HCT116 (cell line): Measurements from ENCODE around the gene HSF4. TPM values are rescaled to one million over a fixed set of nuclear protein-coding genes. Genes with fewer than 3 reads are reported as not detected.

Experiments used
- ATAC-seq: fragments of 200-7000 bp; cut with Tn5 transposase; 2 replicates; pipeline ENCODE4 v1.9.1; 2020; ENCODE audit warnings: mild to moderate bottlenecking, moderate library complexity
- BruUV-seq: library from RNA; stranded (reverse); fragments of 400-500 nt; replicated peaks from 2 replicates; lab custom pipeline; 2021; lab: Mats Ljungman, UMichigan
- CTCF ChIA-PET: fragments of 300-600 bp; sonication (Branson Sonifier 250); formaldehyde crosslinking; loops from one replicate; lab custom pipeline; 2021; ENCODE audit warnings: antibody characterized with exemption; lab: Charles Lee
- POLR2A ChIA-PET: fragments of 300-600, 350-600 bp; sonication (Branson Sonifier 250); formaldehyde crosslinking; loops from one replicate; lab custom pipeline; 2021; ENCODE audit warnings: antibody characterized with exemption; lab: Charles Lee
- RAD21 ChIA-PET, 2 experiments: fragments of 300-600 bp; sonication (Branson Sonifier 250); formaldehyde crosslinking; loops; one replicate each; lab custom pipeline; 2023; ENCODE audit warnings: low total read pairs in 2 of 2; ENCODE audit not compliant: uncharacterized antibody in 2 of 2, unreplicated experiment in 2 of 2, low non-redundant PET in 1 of 2; lab: Charles Lee
- DNase-seq: peaks from one replicate; pipeline ENCODE4 v3.0.0-alpha.2; 2010; ENCODE audit warnings: low read depth, low spot score
- H2AFZ ChIP-seq: fragments of 200-600 bp; shearing (Covaris generic), sonication (generic); 2 replicates; pipeline ENCODE4 v1.6.1; 2017; ENCODE audit warnings: low read depth, mixed run types, mixed read lengths, antibody characterized with exemption, low read length; ENCODE audit not compliant: poor library complexity, severe bottlenecking
- H3K27ac ChIP-seq: 2 replicates; pipeline ENCODE4 v1.5.1; 2012; ENCODE audit warnings: low read depth, low read length
- H3K27me3 ChIP-seq: fragments of 200-600 bp; sonication (generic); 2 replicates; pipeline ENCODE4 v1.6.1; 2016; ENCODE audit warnings: mixed run types, low read length, mixed read lengths; ENCODE audit not compliant: insufficient read depth
- H3K36me3 ChIP-seq, 2 experiments: fragments of 200-500 bp in 1 of 2; fragments of 200-600 bp in 1 of 2; sonication (Bioruptor generic) in 1 of 2; sonication (generic) in 1 of 2; 2 replicates each; pipeline versions ENCODE4 v1.5.1 to v1.6.1; 2014 to 2016; ENCODE audit warnings: low read length in 2 of 2, inconsistent platforms in 1 of 2, mixed read lengths in 1 of 2, mixed run types in 1 of 2; ENCODE audit not compliant: insufficient read depth in 2 of 2, control insufficient read depth in 1 of 2
- H3K4me1 ChIP-seq, 2 experiments: fragments of 200-600 bp in 1 of 2; sonication (generic) in 1 of 2; 2 replicates each; pipeline versions ENCODE4 v1.5.1 to v1.6.1; 2012 to 2017; ENCODE audit warnings: low read length in 2 of 2, inconsistent platforms in 1 of 2, mild to moderate bottlenecking in 1 of 2, mixed read lengths in 1 of 2, mixed run types in 1 of 2, moderate library complexity in 1 of 2; ENCODE audit not compliant: insufficient read depth in 2 of 2, control insufficient read depth in 1 of 2
- H3K4me2 ChIP-seq: fragments of 200-600 bp; sonication (generic); 2 replicates; pipeline ENCODE4 v1.6.1; 2017; ENCODE audit warnings: mixed run types, low read length, mixed read lengths
- H3K4me3 ChIP-seq, 2 experiments: fragments of 200-600 bp in 1 of 2; sonication (generic) in 1 of 2; replicated peaks in 1 of 2; 2 replicates each; pipeline ENCODE4 v1.5.1; 2011 to 2016; ENCODE audit warnings: low read length in 2 of 2, control low read depth in 1 of 2, low read depth in 1 of 2, mild to moderate bottlenecking in 1 of 2, mixed read lengths in 1 of 2, mixed run types in 1 of 2
- H3K79me2 ChIP-seq: fragments of 200-600 bp; sonication (generic); 2 replicates; pipeline ENCODE4 v1.6.1; 2017; ENCODE audit warnings: mild to moderate bottlenecking, mixed run types, low read length, moderate library complexity, mixed read lengths; ENCODE audit not compliant: insufficient read depth
- H3K9ac ChIP-seq: fragments of 200-600 bp; sonication (generic); 2 replicates; pipeline ENCODE4 v1.6.1; 2016; ENCODE audit warnings: low read length, mixed read lengths
- H3K9me2 ChIP-seq: fragments of 200-600 bp; sonication (generic), shearing (Covaris generic); 2 replicates; pipeline ENCODE4 v1.6.1; 2017; ENCODE audit warnings: mixed run types, mild to moderate bottlenecking, moderate library complexity; ENCODE audit not compliant: insufficient read depth
- H3K9me3 ChIP-seq, 2 experiments: fragments of 200-500 bp in 1 of 2; fragments of 200-600 bp in 1 of 2; sonication (Bioruptor generic) in 1 of 2; sonication (generic) in 1 of 2; 2 replicates each; pipeline ENCODE4 v1.6.1; 2014 to 2017; ENCODE audit warnings: low read length in 2 of 2, mixed read lengths in 2 of 2, inconsistent platforms in 1 of 2, low read depth in 1 of 2, mild to moderate bottlenecking in 1 of 2, mixed run types in 1 of 2, moderate library complexity in 1 of 2; ENCODE audit not compliant: control insufficient read depth in 1 of 2, insufficient read depth in 1 of 2
- H4K20me1 ChIP-seq: fragments of 200-600 bp; sonication (generic), shearing (Covaris generic); 2 replicates; pipeline ENCODE4 v1.6.1; 2017; ENCODE audit warnings: mixed run types, mild to moderate bottlenecking, moderate library complexity; ENCODE audit not compliant: insufficient read depth
- EGR1 ChIP-seq: IDR thresholded peaks from 2 replicates; pipeline ENCODE4 v1.6.1; 2012; ENCODE audit warnings: low read depth
- EZH2phosphoT487 ChIP-seq: fragments of 200-600 bp; IDR thresholded peaks from 2 replicates; pipeline ENCODE4 v1.6.1; 2018; ENCODE audit warnings: antibody characterized with exemption, borderline replicate concordance
- POLR2AphosphoS5 ChIP-seq: IDR thresholded peaks from 2 replicates; pipeline ENCODE4 v1.6.1; 2011; ENCODE audit warnings: mild to moderate bottlenecking, low read depth, low read length, moderate library complexity
- ZFX ChIP-seq: fragments of 450-650 bp; IDR thresholded peaks from 2 replicates; pipeline ENCODE4 v1.6.1; 2017
- intact Hi-C: fragments of 100-400 bp; cut with micrococcal nuclease; formaldehyde crosslinking; loops from 2 replicates; pipeline ENCODE4 v1.10.0; 2022
- total RNA-seq: library from RNA; stranded (reverse); gene quantifications from one replicate; pipeline ENCODE4 v1.2.1, GENCODE V29; 2021; ENCODE audit not compliant: unreplicated experiment
- TF ChIP-seq, protein P1 (sequence below): IDR thresholded peaks from 2 replicates; pipeline ENCODE4 v1.6.1; 2012; ENCODE audit warnings: low read depth

The HSF4 gene
- total RNA-seq, 1 experiment from 2014 or later = 46.6 TPM

DNA sequence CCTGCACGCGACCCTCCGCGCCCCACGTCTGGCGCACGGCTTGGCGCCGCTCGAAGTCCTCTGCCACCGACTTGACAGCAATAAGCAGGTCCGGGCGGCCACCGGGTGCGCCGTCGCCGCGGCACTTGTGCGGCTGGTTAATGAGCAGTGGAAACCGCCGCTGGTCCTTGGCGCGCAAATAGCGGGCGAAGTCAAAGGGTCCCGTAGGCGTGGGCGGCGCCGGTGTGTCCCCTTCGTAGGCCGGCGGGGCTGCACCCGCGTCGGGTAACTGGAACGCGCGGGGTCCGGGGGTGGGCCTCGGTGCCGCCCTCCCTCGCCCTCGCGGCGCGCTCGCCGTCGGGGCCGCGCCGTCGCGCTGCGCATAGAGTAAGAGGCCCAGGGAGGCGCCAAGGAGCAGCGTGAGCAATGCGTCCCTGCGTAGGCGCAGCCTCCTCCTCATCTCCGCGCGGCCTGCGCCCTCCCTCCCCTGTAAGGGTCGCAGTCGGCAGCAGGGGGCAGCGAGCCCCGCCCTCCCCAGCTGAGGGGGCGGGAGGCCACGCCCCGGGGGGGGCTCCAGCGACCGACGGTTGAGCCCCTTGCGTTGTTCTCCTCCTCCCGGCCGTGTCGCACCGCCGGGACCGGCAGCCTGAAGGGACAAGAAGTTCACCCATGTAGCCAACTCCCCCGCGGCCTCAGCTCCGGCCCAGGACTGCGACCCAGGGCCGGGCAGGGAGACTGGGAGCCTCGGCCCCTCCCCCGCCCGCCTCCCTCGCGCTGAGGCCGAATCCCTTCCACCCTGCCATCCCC is 14.3 kb upstream of the HSF4 start:
- Histone ChIP-seq H3K79me2 (no peaks in the 10 kb centered on the region), H3K9me3 (no peaks in the 10 kb centered on the region), H3K36me3 (peaks cover 16 to 24% of the 10 kb centered on the region in 2 experiments; a peak in 3 of 4 replicates), H3K27ac (peak overlapping the region; percentile 66), H2AFZ (no peak overlapping the region), H3K4me3 (peak overlapping the region; percentile 39 to 61), H3K4me1 (peaks cover 3 to 21% of the 10 kb centered on the region in 2 experiments; a peak in 3 of 4 replicates), H3K9ac (peak overlapping the region; percentile 67), H4K20me1 (no peaks in the 10 kb centered on the region), H3K27me3 (no peaks in the 10 kb centered on the region), H3K9me2 (no peaks in the 10 kb centered on the region), H3K4me2 (peak overlapping the region; percentile 83)
- RAD21 ChIA-PET = interaction anchor here (0.6 to 1.1 kb wide), 3 partner anchors 21 to 132 kb away, joined by 3 to 4 read pairs (median 3); no protein-coding TSS in a partner anchor
- DNase-seq = no peak
- peak; percentile 63 for ATAC-seq
- CTCF ChIA-PET = interaction anchor here (0.5 to 5.8 kb wide), 5 partner anchors 10 to 189 kb away, joined by 3 to 79 read pairs (median 3); partner anchors contain the start of genes CES3, FBXL8 and TRADD
- BruUV-seq = no TSS peak
- intact Hi-C loops = no loop called here
- POLR2A ChIA-PET = interaction anchor here (0.7 to 0.8 kb wide), 2 partner anchors 9 to 251 kb away, joined by 3 to 4 read pairs; no protein-coding TSS in a partner anchor
- TF ChIP-seq ZFX = peak; percentile 52; the same call in 1 of the 2 replicates
- TF ChIP-seq EZH2phosphoT487 = no peak
- TF ChIP-seq POLR2AphosphoS5 = peak; percentile 6; the same call in 1 of the 2 replicates
- TF ChIP-seq EGR1 = peak; percentile 70
- TF ChIP-seq, protein P1, sequence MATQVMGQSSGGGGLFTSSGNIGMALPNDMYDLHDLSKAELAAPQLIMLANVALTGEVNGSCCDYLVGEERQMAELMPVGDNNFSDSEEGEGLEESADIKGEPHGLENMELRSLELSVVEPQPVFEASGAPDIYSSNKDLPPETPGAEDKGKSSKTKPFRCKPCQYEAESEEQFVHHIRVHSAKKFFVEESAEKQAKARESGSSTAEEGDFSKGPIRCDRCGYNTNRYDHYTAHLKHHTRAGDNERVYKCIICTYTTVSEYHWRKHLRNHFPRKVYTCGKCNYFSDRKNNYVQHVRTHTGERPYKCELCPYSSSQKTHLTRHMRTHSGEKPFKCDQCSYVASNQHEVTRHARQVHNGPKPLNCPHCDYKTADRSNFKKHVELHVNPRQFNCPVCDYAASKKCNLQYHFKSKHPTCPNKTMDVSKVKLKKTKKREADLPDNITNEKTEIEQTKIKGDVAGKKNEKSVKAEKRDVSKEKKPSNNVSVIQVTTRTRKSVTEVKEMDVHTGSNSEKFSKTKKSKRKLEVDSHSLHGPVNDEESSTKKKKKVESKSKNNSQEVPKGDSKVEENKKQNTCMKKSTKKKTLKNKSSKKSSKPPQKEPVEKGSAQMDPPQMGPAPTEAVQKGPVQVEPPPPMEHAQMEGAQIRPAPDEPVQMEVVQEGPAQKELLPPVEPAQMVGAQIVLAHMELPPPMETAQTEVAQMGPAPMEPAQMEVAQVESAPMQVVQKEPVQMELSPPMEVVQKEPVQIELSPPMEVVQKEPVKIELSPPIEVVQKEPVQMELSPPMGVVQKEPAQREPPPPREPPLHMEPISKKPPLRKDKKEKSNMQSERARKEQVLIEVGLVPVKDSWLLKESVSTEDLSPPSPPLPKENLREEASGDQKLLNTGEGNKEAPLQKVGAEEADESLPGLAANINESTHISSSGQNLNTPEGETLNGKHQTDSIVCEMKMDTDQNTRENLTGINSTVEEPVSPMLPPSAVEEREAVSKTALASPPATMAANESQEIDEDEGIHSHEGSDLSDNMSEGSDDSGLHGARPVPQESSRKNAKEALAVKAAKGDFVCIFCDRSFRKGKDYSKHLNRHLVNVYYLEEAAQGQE = no peak
